Astrocyte of the spinal cord (primary cell): ENCODE measurements around the gene HTRA1.

Experiments
- DNase-seq: peaks from one replicate; pipeline ENCODE4 v3.0.0; 2011; ENCODE audit warnings: low read depth, low spot score
- H3K4me3 ChIP-seq: 2 replicates; pipeline ENCODE4 v1.5.1; 2011; ENCODE audit warnings: low read depth, mild to moderate bottlenecking, low read length, moderate library complexity
- in situ Hi-C: cut with HindIII; loops from 2 replicates; pipeline ENCODE4 v1.10.0; 2017; ENCODE audit warnings: low sequenced_read_pairs
- TF ChIP-seq, protein P1 (sequence below): IDR thresholded peaks from 2 replicates; pipeline ENCODE4 v1.5.1; 2012; ENCODE audit warnings: low read depth, mild to moderate bottlenecking, low read length, inconsistent platforms

HTRA1 gene

GRCh38 chr10:122500726-122501125 lies 39.4 kb downstream of the HTRA1 start:
- in situ Hi-C loops: no loop called here
- TF ChIP-seq, protein P1, sequence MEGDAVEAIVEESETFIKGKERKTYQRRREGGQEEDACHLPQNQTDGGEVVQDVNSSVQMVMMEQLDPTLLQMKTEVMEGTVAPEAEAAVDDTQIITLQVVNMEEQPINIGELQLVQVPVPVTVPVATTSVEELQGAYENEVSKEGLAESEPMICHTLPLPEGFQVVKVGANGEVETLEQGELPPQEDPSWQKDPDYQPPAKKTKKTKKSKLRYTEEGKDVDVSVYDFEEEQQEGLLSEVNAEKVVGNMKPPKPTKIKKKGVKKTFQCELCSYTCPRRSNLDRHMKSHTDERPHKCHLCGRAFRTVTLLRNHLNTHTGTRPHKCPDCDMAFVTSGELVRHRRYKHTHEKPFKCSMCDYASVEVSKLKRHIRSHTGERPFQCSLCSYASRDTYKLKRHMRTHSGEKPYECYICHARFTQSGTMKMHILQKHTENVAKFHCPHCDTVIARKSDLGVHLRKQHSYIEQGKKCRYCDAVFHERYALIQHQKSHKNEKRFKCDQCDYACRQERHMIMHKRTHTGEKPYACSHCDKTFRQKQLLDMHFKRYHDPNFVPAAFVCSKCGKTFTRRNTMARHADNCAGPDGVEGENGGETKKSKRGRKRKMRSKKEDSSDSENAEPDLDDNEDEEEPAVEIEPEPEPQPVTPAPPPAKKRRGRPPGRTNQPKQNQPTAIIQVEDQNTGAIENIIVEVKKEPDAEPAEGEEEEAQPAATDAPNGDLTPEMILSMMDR: no peak
- no peak overlapping the region for H3K4me3 ChIP-seq
- no peak for DNase-seq

DNA sequence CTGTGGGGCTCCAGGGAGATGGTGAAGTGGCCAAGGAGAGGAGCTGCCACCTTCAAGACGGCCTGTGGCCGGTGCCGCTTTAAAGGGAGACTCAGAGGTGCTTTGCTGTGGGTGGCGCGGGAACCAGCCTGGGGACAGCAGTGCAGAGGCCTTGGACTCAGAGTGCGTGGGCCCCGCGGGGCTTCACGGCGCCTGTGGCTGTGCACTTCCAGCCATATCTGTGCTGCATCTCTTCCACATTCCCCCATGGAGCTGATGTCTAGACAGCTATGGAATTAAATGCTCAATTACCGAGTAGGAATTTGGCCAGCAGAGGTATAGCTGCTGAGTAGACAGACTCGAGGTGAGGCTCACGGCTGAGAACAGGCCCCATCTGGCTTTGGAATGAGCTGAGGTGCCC lies 41.7 kb downstream of the HTRA1 start:
- TF ChIP-seq, protein P1: no peak
- in situ Hi-C loops: no loop called here
- no peak overlapping the region for H3K4me3 ChIP-seq
- peak; percentile 30 for DNase-seq

- H3K4me3 ChIP-seq: no peak overlapping the region
- DNase-seq: no peak
- TF ChIP-seq, protein P1: no peak
- in situ Hi-C loops: no loop called here
Observed at GRCh38 chr10:122503886-122504609, 42.7 kb downstream of the HTRA1 start.

DNA sequence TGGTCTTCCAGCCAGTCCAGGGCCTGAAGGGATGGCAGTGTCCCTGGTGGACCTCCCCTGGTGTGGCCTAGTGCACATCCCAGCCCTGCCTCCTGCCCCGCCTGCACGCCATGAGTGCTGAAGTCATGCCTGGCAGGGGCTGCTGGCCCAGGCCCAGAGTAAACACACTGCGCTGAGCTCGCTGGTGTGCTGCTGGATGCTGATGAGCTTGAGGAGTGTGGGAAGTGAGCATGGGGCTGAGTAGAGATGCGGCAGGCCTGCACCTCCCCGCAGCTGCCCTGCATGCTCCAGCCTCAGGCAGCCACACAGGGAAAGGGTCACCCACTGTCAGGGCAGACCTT lies 43.2 kb downstream of the HTRA1 start:
- peak; percentile 96 for DNase-seq
- in situ Hi-C loops: no loop called here
- TF ChIP-seq, protein P1: no peak
- no peak overlapping the region for H3K4me3 ChIP-seq

DNA sequence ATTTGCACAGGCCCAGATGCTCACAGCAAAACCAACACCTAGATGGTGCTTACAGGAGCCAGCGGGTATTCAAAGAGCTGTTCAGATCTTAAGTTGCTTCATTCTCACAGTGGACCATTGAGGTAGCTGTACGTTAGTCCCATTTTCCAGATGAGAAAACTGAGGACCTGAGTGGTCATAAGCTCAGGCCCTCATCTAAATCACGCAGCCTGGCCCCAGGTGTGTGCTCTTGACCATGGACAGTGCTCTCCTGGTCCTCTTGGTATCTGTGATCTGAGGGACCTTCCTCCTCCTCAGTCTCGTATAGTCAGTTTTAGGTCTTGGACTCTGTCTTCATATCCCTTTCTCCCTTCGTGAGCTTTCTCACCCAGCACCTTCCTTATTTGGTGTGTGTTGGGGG lies 43.7 kb downstream of the HTRA1 start:
- DNase-seq: no peak
- in situ Hi-C loops: no loop called here
- TF ChIP-seq, protein P1: no peak
- no peak overlapping the region for H3K4me3 ChIP-seq

DNA sequence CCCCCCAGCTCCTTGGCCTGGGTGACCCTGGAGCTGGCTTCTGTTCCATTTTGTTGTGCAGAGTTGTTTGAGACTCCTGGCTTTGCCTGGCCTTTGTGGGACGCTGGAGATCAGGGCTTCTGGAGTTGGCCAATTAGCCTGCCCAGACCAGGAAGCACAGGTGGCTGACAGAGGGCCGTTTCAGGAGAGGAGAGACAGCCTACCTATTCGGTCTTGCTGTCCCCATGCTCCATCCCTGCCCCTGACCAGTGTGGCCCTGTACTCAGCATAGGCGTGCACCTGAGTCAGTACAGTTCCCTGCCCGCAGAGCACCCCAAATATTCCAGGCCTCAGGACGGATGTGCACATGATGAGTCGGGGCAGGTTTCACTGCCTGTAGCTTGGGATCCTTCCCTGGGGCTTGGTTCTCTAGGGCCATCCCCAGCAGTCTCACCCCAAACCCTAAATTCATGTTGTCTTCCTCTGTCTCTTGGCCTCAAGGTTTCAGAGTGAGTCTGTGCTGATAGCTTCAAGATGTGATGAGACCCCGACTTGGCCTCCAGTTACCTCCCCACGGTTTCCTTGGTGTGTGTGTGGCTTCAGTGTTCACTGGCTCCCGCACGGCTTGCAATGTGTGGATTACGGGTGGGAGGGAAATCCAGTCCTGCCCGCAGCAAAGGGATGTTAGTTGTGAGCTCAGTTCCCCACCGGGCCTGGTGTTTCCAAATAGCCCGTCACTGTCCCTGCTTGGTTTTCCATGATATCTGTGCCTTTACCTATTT lies 44.7 kb downstream of the HTRA1 start:
- in situ Hi-C loops: no loop called here
- no peak overlapping the region for H3K4me3 ChIP-seq
- TF ChIP-seq, protein P1: no peak
- DNase-seq: no peak
